B cell (primary cell): ENCODE measurements around the gene PLCXD3. TPM values are rescaled to one million over a fixed set of nuclear protein-coding genes. Genes with fewer than 3 reads are reported as not detected.

Source experiments
- ATAC-seq: fragments of 200-7000 bp; cut with Tn5 transposase; one replicate; pipeline ENCODE4 v1.10.0; 2021; ENCODE audit warnings: low read depth, mild to moderate bottlenecking, moderate number of reproducible peaks, moderate library complexity
- CTCF ChIA-PET: fragments of 350-600 bp; sonication (Branson Sonifier 250); formaldehyde crosslinking; loops from one replicate; lab custom pipeline; 2021; ENCODE audit warnings: antibody characterized with exemption, inconsistent platforms; lab: Charles Lee
- POLR2A ChIA-PET: fragments of 350-600 bp; sonication (Branson Sonifier 250); formaldehyde crosslinking; loops from one replicate; lab custom pipeline; 2021; ENCODE audit warnings: antibody characterized with exemption; lab: Charles Lee
- DNase-seq: peaks from one replicate; pipeline ENCODE4 v3.0.0; 2013
- H2AFZ ChIP-seq: 2 replicates; pipeline ENCODE4 v1.6.1; 2012; ENCODE audit warnings: mild to moderate bottlenecking, low read depth, low read length; ENCODE audit not compliant: insufficient read depth, poor library complexity, severe bottlenecking
- H3K27ac ChIP-seq, 2 donors: 1 replicate in 1 of 2; 2 replicates in 1 of 2; pipeline ENCODE4 v1.5.1; 2012 to 2013; ENCODE audit warnings: low read length in 2 of 2, mild to moderate bottlenecking in 2 of 2, moderate library complexity in 1 of 2
- H3K27me3 ChIP-seq, 4 experiments: fragments of 200-600 bp in 1 of 4; sonication (generic) in 1 of 4; replicated peaks in 1 of 4; 1 replicate in 2 of 4; 2 replicates in 2 of 4; pipeline versions ENCODE4 v1.6.1 to v1.7.0; 2013 to 2016; ENCODE audit warnings: low read length in 3 of 4, mild to moderate bottlenecking in 2 of 4, mixed read lengths in 1 of 4, moderate library complexity in 1 of 4; ENCODE audit not compliant: insufficient read depth in 4 of 4, control insufficient read depth in 3 of 4; ENCODE audit errors: control extremely low read depth in 1 of 4
- H3K36me3 ChIP-seq, 2 experiments: replicated peaks in 1 of 2; 1 replicate in 1 of 2; 2 replicates in 1 of 2; pipeline versions ENCODE4 v1.6.1 to v1.7.1; 2013; ENCODE audit warnings: low read length in 1 of 2; ENCODE audit not compliant: insufficient read depth in 2 of 2, control insufficient read depth in 1 of 2; ENCODE audit errors: control extremely low read depth in 1 of 2, extremely low read depth in 1 of 2
- H3K4me1 ChIP-seq, 2 donors: fragments of 200-600 bp in 1 of 2; sonication (generic) in 1 of 2; 1 replicate in 1 of 2; 2 replicates in 1 of 2; pipeline versions ENCODE4 v1.5.1 to v1.6.1; 2013 to 2017; ENCODE audit warnings: low read length in 2 of 2; ENCODE audit not compliant: control insufficient read depth in 2 of 2, insufficient read depth in 2 of 2
- H3K4me2 ChIP-seq: replicated peaks from 2 replicates; pipeline ENCODE3; 2012; ENCODE audit warnings: mild to moderate bottlenecking, low read depth, low read length; ENCODE audit not compliant: poor library complexity, severe bottlenecking
- H3K4me3 ChIP-seq, 5 experiments: fragments of 200-600 bp in 1 of 5; sonication (generic) in 1 of 5; 1 replicate in 3 of 5; 2 replicates in 2 of 5; pipeline versions ENCODE4 v1.5.1 to v1.7.0; 2011 to 2016; ENCODE audit warnings: low read length in 4 of 5, mild to moderate bottlenecking in 4 of 5, low read depth in 2 of 5, control low read depth in 1 of 5, moderate library complexity in 1 of 5; ENCODE audit not compliant: insufficient read depth in 1 of 5; ENCODE audit errors: control extremely low read depth in 1 of 5, extremely low read depth in 1 of 5
- H3K79me2 ChIP-seq: fragments of 200-600 bp; sonication (generic); one replicate; pipeline ENCODE4 v1.6.0; 2016; ENCODE audit warnings: low read length; ENCODE audit not compliant: control insufficient read depth, insufficient read depth
- H3K9ac ChIP-seq: fragments of 200-600 bp; sonication (generic); 2 replicates; pipeline ENCODE4 v1.6.1; 2017; ENCODE audit warnings: mild to moderate bottlenecking, low read length, moderate library complexity
- H3K9me3 ChIP-seq, 3 donors: one replicate each; pipeline versions ENCODE4 v1.6.1 to v1.7.1; 2013; ENCODE audit warnings: low read length in 2 of 3; ENCODE audit not compliant: control insufficient read depth in 2 of 3, insufficient read depth in 1 of 3; ENCODE audit errors: control extremely low read depth in 1 of 3
- H4K20me1 ChIP-seq: 2 replicates; pipeline ENCODE4 v1.6.0; 2012; ENCODE audit warnings: mild to moderate bottlenecking, low read length; ENCODE audit not compliant: insufficient read depth, control insufficient read depth, poor library complexity, severe bottlenecking
- H3K27ac Mint-ChIP-seq: one replicate; pipeline ENCODE4 v1.8.0; 2021; ENCODE audit warnings: mixed read lengths
- H3K27me3 Mint-ChIP-seq: one replicate; pipeline ENCODE4 v1.8.0; 2021; ENCODE audit warnings: mixed read lengths
- H3K4me1 Mint-ChIP-seq: one replicate; pipeline ENCODE4 v1.8.0; 2021; ENCODE audit warnings: mixed read lengths
- H3K4me3 Mint-ChIP-seq: one replicate; pipeline ENCODE4 v1.8.0; 2021; ENCODE audit warnings: mixed read lengths
- H3K9me3 Mint-ChIP-seq: one replicate; pipeline ENCODE4 v1.8.0; 2022; ENCODE audit warnings: mixed read lengths; ENCODE audit not compliant: insufficient read depth
- EZH2 ChIP-seq: IDR thresholded peaks from 2 replicates; pipeline ENCODE4 v1.6.1; 2012; ENCODE audit warnings: borderline replicate concordance, low read depth, mild to moderate bottlenecking, moderate library complexity, low read length; ENCODE audit not compliant: insufficient read depth, poor library complexity, severe bottlenecking
- WGBS: methylation state at CpG from one replicate; pipeline ENCODE4 v1.1.5; 2013; ENCODE audit warnings: missing lambda C conversion rate; ENCODE audit not compliant: insufficient coverage; 5-methylcytosine and 5-hydroxymethylcytosine counted together
- intact Hi-C: fragments of 100-400 bp; cut with micrococcal nuclease; formaldehyde crosslinking; loops from one replicate; pipeline ENCODE4 v1.10.0; 2022
- polyA plus RNA-seq: library from polyadenylated mRNA; depleted of rRNA; stranded (reverse); fragments of >200 nt; gene quantifications from 2 replicates; pipeline ENCODE4 v1.2.3, GENCODE V29; 2012
- total RNA-seq, 2 donors: library from RNA; stranded (reverse); fragments of 120-200 nt in 1 of 2; gene quantifications; 1 replicate in 1 of 2; 2 replicates in 1 of 2; pipeline versions ENCODE4 v1.2.3 to v1.2.4, GENCODE V29; 2013 to 2022
- TF ChIP-seq, protein P1 (sequence below): fragments of 200-600 bp; IDR thresholded peaks from one replicate; pipeline ENCODE4 v1.8.0; 2022; ENCODE audit warnings: antibody characterized with exemption, mild to moderate bottlenecking

Gene PLCXD3
- total and polyA plus RNA-seq, 2 donors (not counting 1 experiment from before 2014, with no cell fraction given): not detected

DNA sequence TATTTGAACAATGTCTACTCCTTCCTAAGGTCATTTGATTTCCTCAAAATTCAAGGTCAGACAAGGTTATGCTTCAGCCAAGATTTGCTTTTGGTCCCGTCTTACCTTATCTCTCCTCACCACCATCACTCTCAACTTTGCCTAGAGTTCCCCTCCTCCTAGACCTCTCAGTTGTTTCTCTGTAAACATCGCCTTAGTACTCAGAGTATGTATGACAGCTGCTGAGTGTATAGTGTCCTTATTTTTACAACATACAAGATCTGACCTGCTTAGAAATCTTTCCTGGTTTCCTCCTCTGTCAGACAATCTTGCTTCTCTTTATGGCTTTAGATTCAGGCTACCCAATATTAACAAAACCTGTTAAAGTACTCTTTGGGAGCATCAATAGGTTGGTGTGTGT, 247.1 kb downstream of the PLCXD3 start:
- ATAC-seq: no peak
- peaks cover 5% of the 10 kb centered on the region for H3K27me3 Mint-ChIP-seq
- Histone ChIP-seq H3K9ac (no peak overlapping the region), H2AFZ (no peak overlapping the region), H3K4me1 (no peaks in the 10 kb centered on the region), H4K20me1 (no peaks in the 10 kb centered on the region), H3K27me3 (no peaks in the 10 kb centered on the region), H3K36me3 (no peaks in the 10 kb centered on the region), H3K9me3 (no peaks in the 10 kb centered on the region), H3K79me2 (no peaks in the 10 kb centered on the region), H3K4me2 (no peak overlapping the region), H3K27ac (no peak overlapping the region), H3K4me3 (no peak overlapping the region)
- no peak overlapping the region for H3K4me3 Mint-ChIP-seq
- no peak for DNase-seq
- ChIA-PET POLR2A (no interaction called here), CTCF (no interaction called here)
- intact Hi-C loops: no loop called here
- 100% methylated on average over 1 of the region's 2 CpGs for WGBS
- TF ChIP-seq EZH2: no peak
- TF ChIP-seq, protein P1, sequence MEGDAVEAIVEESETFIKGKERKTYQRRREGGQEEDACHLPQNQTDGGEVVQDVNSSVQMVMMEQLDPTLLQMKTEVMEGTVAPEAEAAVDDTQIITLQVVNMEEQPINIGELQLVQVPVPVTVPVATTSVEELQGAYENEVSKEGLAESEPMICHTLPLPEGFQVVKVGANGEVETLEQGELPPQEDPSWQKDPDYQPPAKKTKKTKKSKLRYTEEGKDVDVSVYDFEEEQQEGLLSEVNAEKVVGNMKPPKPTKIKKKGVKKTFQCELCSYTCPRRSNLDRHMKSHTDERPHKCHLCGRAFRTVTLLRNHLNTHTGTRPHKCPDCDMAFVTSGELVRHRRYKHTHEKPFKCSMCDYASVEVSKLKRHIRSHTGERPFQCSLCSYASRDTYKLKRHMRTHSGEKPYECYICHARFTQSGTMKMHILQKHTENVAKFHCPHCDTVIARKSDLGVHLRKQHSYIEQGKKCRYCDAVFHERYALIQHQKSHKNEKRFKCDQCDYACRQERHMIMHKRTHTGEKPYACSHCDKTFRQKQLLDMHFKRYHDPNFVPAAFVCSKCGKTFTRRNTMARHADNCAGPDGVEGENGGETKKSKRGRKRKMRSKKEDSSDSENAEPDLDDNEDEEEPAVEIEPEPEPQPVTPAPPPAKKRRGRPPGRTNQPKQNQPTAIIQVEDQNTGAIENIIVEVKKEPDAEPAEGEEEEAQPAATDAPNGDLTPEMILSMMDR: no peak
- no peaks in the 10 kb centered on the region for H3K9me3 Mint-ChIP-seq
- H3K27ac Mint-ChIP-seq: no peak overlapping the region
- H3K4me1 Mint-ChIP-seq: no peaks in the 10 kb centered on the region
